ENCODE measurements around the gene KRT20. TPM values are rescaled to one million over a fixed set of nuclear protein-coding genes. Genes with fewer than 3 reads are reported as not detected.

KRT20 gene
- total RNA-seq, 3 donors from 2014 or later (not counting 1 experiment from before 2014, with no cell fraction given): not detected

GRCh38 chr17:40832840-40833239 is 52.2 kb downstream of the KRT20 start:
- peaks cover 1 to 15% of the 10 kb centered on the region in 2 donors for H3K27me3 Mint-ChIP-seq (ENCODE audit: low read depth in 2 of 2)
- DNase-seq (no peak), ATAC-seq (no peak)
- TF ChIP-seq CTCF (IDR thresholded peaks at IDR 0.05): no peak
- intact Hi-C loops (cut with micrococcal nuclease): no loop called here
- no peaks in the 10 kb centered on the region for H3K4me1 ChIP-seq (ENCODE audit: control insufficient read depth, insufficient read depth, low read length)
- H3K27me3 ChIP-seq (ENCODE audit: control insufficient read depth, insufficient read depth, low read length): peaks cover 3% of the 10 kb centered on the region
- H3K27ac Mint-ChIP-seq: no peak overlapping the region
- H3K4me3 Mint-ChIP-seq: no peak overlapping the region
- H3K36me3 Mint-ChIP-seq: no peaks in the 10 kb centered on the region
- WGBS (ENCODE audit: insufficient coverage): 58% methylated on average over 1 of the region's 3 CpGs
- H3K9me3 Mint-ChIP-seq: peaks cover 0 to 2% of the 10 kb centered on the region in 2 donors
- no peaks in the 10 kb centered on the region for H3K9me3 ChIP-seq (ENCODE audit: control insufficient read depth, insufficient read depth, low read length)
- H3K4me1 Mint-ChIP-seq: no peaks in the 10 kb centered on the region
- H3K27ac ChIP-seq (ENCODE audit: low read length): no peak overlapping the region
- no peak overlapping the region for H3K4me3 ChIP-seq (ENCODE audit: low read length)
- H3K36me3 ChIP-seq (ENCODE audit: control insufficient read depth, insufficient read depth, low read length): no peaks in the 10 kb centered on the region

DNA sequence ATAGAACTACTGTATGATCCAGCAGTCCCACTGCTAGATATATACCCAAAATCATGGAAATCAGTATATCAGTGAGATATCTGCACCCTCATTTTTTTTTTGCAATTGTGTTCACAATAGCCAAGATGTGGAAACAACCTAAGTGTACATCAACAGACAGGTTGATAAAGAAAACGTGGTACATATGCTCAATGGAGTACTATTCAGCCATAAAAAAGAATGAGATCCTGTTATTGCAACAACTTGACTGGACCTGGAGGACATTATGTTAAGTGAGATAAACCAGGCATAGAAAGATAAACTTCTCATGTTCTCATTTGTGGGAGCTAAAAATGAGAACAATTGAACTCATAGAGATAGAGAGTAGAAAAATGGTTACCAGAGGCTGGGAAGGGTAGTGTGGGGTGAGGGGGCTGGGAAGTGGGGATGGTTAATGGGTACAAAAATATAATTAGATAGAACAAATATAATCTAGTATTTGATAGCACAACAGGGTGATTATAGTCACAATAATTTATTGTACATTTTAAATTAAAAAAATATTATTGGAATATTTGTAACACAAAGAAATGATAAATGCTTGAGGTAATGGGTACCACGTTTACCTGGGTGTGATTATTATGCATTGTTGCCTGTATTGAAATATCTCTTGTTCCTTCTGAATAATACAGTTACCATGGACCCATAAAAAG is 54.8 kb downstream of the KRT20 start:
- DNase-seq: no peak
- Histone ChIP-seq H3K9me3 (ENCODE audit: control insufficient read depth, insufficient read depth, low read length) (no peaks in the 10 kb centered on the region), H3K4me3 (ENCODE audit: low read length) (no peak overlapping the region), H3K36me3 (ENCODE audit: control insufficient read depth, insufficient read depth, low read length) (no peaks in the 10 kb centered on the region), H3K4me1 (ENCODE audit: control insufficient read depth, insufficient read depth, low read length) (no peaks in the 10 kb centered on the region), H3K27me3 (ENCODE audit: control insufficient read depth, insufficient read depth, low read length) (peaks cover 5% of the 10 kb centered on the region), H3K27ac (ENCODE audit: low read length) (no peak overlapping the region)
- H3K4me3 Mint-ChIP-seq: no peak overlapping the region
- no peaks in the 10 kb centered on the region for H3K36me3 Mint-ChIP-seq
- no peak for TF ChIP-seq CTCF (IDR thresholded peaks at IDR 0.05)
- ATAC-seq: no peak
- H3K9me3 Mint-ChIP-seq: peaks cover 0 to 2% of the 10 kb centered on the region in 2 donors
- H3K27ac Mint-ChIP-seq: no peak overlapping the region
- no peaks in the 10 kb centered on the region for H3K4me1 Mint-ChIP-seq
- 100% methylated on average over 1 of the region's 2 CpGs for WGBS (ENCODE audit: insufficient coverage)
- H3K27me3 Mint-ChIP-seq (ENCODE audit: low read depth in 2 of 2): peaks cover 15 to 40% of the 10 kb centered on the region in 2 donors
- intact Hi-C loops (cut with micrococcal nuclease): no loop called here

DNA sequence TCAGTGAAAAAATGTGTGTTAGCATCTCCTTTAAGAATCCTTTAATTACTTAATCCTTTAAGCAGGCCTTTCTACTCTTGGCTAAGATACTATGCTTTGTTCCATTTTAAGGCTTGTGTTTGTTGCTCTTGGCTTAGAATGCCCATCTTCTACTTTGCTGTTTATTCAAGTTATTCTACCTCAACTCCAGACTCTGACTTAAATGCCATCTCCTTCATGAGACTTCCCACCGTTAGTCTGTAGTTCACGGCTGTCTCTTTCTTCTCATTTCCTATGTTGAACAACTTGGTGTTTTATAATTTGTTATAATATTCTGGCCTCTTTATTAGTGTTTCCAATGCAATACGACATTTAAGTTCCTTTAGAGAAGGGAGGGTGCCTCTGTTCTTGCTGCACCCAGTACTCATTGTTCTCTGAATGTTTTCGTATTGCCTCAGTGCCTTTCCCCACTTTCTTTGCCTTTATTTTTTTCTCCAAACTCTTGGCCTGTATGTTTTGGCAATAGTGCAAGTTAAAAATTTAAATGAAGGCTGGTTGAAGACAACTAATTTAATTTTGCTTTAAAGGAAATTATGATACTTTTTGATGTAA is 56.5 kb downstream of the KRT20 start:
- H3K27ac ChIP-seq (ENCODE audit: low read length): no peak overlapping the region
- intact Hi-C loops (cut with micrococcal nuclease): no loop called here
- TF ChIP-seq CTCF (IDR thresholded peaks at IDR 0.05): no peak
- Mint-ChIP-seq H3K4me1 (peaks cover 0 to 4% of the 10 kb centered on the region in 2 donors), H3K9me3 (peaks cover 0 to 2% of the 10 kb centered on the region in 2 donors), H3K4me3 (no peak overlapping the region), H3K36me3 (no peaks in the 10 kb centered on the region), H3K27me3 (ENCODE audit: low read depth in 2 of 2) (peaks cover 19 to 55% of the 10 kb centered on the region in 2 donors), H3K27ac (no peak overlapping the region)
- no peaks in the 10 kb centered on the region for H3K36me3 ChIP-seq (ENCODE audit: control insufficient read depth, insufficient read depth, low read length)
- 97% methylated on average over 3 of the region's 4 CpGs for WGBS (ENCODE audit: insufficient coverage)
- no peaks in the 10 kb centered on the region for H3K9me3 ChIP-seq (ENCODE audit: control insufficient read depth, insufficient read depth, low read length)
- DNase-seq (no peak), ATAC-seq (no peak)
- H3K27me3 ChIP-seq (ENCODE audit: control insufficient read depth, insufficient read depth, low read length): peaks cover 5% of the 10 kb centered on the region
- no peaks in the 10 kb centered on the region for H3K4me1 ChIP-seq (ENCODE audit: control insufficient read depth, insufficient read depth, low read length)
- no peak overlapping the region for H3K4me3 ChIP-seq (ENCODE audit: low read length)

All from natural killer cell (primary cell).